Measurements from ENCODE around the gene SEC63.
A peak's percentile ranks its signal among the peaks of the same experiment; 100 is the strongest.
"Not testable (repeated sequence)": the region's sequence is repeated elsewhere in the genome, so short reads cannot be mapped to it uniquely, and the experiment has no call there.

SEC63 gene

DNA sequence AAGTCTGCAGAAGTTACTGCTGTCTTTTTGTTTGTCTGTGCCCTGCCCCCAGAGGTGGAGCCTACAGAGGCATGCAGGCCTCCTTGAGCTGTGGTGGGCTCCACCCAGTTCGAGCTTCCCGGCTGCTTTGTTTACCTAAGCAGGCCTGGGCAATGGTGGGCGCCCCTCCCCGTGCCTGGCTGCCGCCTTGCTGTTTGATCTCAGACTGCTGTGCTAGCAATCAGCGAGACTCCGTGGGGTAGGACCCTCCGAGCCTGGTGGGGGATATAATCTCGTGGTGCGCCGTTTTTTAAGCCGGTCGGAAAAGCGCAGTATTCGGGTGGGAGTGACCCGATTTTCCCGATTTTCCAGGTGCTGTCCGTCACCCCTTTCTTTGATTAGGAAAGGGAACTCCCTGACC is 97.9 kb downstream of the SEC63 start:
- not testable (repeated sequence) for DNase-seq (ENCODE audit: low spot score)

DNA sequence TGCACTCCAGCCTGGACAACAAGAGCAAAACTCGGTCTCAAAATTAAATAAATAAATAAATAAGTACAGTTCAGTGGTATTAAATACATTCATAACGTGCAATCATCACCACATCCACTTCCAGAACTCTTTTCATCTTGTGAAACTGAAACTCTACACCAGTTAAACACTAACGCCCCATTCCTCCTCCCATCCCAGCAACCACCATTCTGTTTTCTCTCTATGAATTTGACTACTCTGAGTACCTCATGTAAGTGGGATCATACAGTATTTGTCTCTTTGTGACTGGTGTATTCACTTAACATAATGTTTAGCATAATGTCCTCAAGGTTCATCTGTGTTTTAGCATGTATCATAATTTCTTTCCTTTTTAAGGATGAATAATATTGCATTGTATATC is 104.8 kb downstream of the SEC63 start:
- no peak for DNase-seq (ENCODE audit: low spot score)

GRCh38 chr6:107849325-107849724 is 108.7 kb downstream of the SEC63 start:
- DNase-seq (ENCODE audit: low spot score), result no peak

GRCh38 chr6:107847844-107848802 is 109.9 kb downstream of the SEC63 start:
- peak; percentile 92 for DNase-seq (ENCODE audit: low spot score)

GRCh38 chr6:107846262-107846795 is 111.7 kb downstream of the SEC63 start:
- DNase-seq (ENCODE audit: low spot score), result no peak

- DNase-seq (ENCODE audit: low spot score), result no peak
These were observed 112.2 kb downstream of the SEC63 start for GRCh38 chr6:107845777-107846176.

GRCh38 chr6:107843400-107843799 is 114.6 kb downstream of the SEC63 start:
- DNase-seq (ENCODE audit: low spot score), result no peak

GRCh38 chr6:107841275-107841670 is 116.7 kb downstream of the SEC63 start:
- DNase-seq (ENCODE audit: low spot score), result no peak

- DNase-seq (ENCODE audit: low spot score), result no peak
These were observed 117.3 kb downstream of the SEC63 start for GRCh38 chr6:107840636-107841274.

DNA sequence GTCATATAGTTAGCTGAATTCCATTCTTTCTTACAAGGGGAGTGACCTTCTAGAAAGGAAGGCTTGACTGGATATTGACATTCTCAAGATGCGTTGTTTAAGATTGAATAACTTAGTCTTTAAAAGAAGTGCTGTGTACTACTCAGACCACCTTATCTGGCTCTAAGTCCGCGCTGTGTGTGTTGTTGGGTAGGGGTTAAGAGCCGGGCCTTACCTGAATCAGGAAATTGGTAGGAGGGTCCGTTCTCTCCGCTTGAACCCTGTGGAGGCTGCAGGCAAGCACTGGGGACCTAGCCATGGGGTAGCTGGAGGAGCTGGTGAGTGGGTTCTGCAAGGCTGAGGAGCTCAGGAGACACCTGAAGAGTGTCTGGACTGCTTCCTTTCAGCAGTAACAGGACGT is 124.9 kb downstream of the SEC63 start:
- no peak for DNase-seq (ENCODE audit: low spot score)

DNA sequence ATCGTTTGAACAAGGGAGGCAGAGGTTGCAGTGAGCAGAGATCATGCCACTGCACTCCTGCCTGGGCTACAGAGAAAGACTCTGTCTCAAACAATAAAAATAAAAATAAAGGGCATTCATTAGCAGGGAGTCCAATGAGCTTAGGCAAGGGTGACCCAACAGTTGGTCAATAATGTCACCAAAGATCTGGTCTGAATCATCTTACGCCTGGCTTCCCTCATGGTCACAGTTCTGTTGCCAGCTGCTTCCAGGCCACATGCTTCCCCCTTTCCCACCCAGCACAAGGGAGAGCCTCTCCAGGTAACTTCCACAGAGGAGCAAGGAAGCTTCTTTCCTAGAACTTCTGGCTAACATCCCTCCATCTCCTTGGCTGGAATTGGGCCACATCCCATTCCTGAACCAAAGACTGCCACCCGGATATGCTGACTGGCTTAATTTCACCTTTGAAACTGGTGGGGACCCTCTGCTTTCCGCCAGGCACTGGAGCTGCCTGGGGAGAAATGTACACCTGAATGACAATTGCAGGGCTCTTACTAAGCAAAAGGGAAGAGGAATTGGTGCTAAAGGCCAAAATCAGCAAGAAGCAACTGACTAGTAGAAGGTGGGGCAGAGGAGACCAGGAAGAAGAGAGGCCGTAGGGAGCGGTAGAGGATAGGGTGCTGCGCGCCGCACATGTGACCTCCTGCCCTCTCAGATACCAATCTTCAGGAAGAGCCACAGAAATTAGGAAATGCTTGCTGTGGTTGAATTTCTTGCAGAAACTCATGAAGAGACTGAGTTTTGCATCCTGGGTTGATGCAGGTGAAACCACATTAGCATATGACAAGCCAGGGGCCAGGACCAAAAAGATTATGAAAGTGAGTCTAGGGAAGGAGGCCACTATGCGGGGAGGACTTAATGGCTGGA is 125.6 kb downstream of the SEC63 start:
- DNase-seq (ENCODE audit: low spot score), result no peak

GRCh38 chr6:107830060-107830459 is 127.9 kb downstream of the SEC63 start:
- no peak for DNase-seq (ENCODE audit: low spot score)

DNA sequence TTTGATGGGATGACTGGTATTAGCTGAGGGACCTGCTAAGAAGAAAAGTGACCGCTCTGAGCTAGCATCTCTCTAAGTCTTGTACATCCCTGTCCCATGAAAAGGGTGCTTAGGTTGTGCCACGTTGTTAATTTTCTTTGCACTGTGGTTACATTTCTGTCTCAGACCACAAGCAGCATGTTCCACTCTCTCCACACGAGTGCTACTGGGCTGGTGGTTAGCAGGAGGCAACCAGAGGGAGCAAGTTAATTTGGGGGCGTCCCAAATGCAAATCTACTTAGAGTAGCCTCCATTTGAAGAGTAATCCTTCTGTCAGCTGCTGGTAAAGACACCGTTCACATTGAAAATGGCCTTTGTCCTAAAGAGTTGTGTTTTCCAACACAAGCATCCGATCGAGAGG is 130.5 kb downstream of the SEC63 start:
- DNase-seq (ENCODE audit: low spot score), result no peak

DNA sequence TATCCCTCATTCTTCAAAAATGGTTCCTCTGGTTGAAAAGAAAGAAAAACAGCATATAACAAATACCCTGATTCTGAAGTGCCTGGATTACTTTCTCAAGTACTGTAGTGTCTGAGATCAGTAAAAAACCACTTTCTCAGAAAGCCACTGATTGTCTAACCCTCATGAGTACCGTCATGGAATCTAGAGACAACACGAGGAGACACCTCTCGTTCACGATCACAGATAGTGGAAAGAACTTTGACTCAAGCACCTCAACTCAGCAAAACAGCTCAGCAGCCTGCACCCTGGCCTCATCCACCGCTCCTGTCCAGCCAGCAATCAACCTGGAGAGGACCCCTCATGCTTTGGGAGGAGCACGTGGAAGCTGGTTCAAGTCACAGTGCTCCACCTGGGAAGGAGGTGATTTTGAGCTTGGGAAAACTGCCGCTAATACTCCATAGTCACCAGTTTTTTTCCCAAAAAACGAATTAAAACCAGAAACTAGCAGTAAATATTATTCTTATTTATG is 134.9 kb downstream of the SEC63 start:
- DNase-seq (ENCODE audit: low spot score), result no peak

DNA sequence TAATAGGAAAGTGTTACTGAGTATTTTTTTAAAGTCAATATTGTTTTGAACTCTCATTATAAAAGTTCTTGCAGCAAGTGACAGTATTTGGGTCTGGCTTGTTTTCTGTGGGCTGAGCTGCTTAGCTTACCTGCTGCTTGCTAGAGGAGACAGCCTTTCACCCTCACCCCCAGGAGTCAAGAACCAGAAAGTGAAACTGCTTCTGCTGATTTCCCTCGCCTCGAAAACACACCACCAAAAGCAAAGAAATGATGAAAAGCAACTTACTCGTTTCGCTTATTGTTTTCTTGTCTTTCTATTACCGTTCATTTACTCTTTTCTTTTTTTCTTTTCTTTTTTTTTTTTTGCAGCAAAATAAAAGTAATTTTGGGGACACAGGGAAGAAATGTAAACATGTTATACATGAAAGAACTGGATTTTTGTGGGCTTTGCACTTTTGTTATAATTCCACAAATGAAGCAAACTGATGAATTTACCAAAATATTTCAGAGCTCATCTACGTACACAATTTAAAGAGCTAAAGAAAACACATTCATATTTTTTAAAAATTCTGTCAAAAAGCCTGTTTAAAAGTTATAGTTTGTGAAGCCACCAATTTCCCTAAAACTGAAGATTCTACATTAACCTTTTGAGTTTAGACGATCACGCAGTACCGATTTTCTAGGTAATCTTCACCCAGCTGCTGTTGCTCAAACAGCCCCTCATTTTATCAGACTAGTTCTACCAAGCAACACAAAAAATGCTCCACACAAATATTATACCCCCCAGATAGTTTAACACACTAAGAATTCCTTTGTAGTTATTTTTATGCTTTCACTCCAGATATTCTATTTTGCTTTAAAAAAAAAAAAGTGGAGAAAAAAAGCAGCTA is 135.6 kb downstream of the SEC63 start:
- no peak for DNase-seq (ENCODE audit: low spot score)

DNA sequence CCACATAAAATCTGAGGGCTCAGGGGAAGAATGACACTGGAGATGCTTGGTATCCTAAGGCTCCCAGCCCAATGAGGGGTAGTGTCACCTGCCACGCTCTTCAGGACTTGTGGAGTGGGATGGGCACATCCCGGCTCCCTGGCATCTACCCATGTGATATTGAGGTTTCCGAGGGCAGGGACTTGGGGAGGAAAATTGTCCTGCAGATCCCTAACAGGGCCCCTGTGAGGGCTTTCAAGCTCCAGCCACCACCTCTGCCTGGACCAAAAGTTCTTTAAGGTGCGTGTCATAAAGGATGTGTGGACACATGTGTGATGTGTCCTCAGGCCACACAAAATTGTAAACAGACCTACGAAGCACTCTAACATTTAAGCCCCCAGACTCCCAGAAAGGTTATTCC is 136.4 kb downstream of the SEC63 start:
- DNase-seq (ENCODE audit: low spot score), result no peak

GRCh38 chr6:107820338-107821261 is 137.4 kb downstream of the SEC63 start:
- DNase-seq (ENCODE audit: low spot score), result no peak

DNA sequence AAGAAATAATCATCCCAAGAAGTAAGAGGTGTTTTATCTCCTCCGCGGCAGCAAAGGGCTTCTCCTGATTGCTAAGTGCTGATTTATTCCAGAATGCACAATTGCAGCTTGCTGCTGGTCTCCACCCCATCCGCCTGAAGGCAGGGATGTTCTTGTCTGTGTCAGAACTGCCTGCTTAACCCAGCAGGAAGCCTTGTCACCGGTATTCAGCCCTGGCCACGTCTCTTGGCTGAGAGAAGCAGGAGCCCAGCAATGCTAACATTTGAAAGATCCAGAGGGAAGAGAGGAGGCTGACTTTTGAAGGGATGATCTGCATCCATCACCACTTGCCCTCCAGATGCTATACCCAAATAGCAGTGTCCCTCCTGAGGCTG is 138.1 kb downstream of the SEC63 start:
- DNase-seq (ENCODE audit: low spot score), result no peak

DNA sequence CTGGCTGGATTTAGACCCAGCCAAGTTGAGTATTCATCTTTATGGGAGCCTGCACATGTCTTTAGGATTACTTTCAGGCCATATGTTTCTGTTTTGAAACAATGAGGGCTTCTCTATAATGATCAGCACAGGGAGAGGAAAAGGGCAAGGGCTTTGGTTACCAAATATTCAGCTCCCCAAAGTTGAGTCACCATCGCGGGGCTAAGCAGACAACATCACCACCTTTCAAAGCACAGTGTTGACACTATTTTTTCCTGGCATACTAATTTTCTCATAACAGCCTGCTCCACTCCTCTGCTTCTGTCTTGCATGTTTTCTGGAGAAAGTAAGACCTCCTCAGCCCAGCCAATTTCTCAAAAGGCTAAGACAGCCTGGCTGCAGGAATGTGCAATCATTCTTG is 138.8 kb downstream of the SEC63 start:
- DNase-seq (ENCODE audit: low spot score), result no peak

GRCh38 chr6:107818272-107818671 is 139.7 kb downstream of the SEC63 start:
- DNase-seq (ENCODE audit: low spot score), result no peak

All from AG08396 (cell line).